ENCODE data around the gene NTM.
"Not testable (repeated sequence)": the region's sequence is repeated elsewhere in the genome, so short reads cannot be mapped to it uniquely, and the experiment has no call there.

NTM gene

GRCh38 chr11:131464461-131464860 lies 94.0 kb downstream of the NTM start:
- no peak for DNase-seq

- no peak for DNase-seq
Measured at GRCh38 chr11:131465039-131465438, 94.6 kb downstream of the NTM start.

- no peak for DNase-seq
Measured at GRCh38 chr11:131465746-131466145, 95.3 kb downstream of the NTM start.

GRCh38 chr11:131467645-131468394 lies 97.4 kb downstream of the NTM start:
- DNase-seq: peak; percentile 9

GRCh38 chr11:131468565-131468964 lies 98.2 kb downstream of the NTM start:
- peak; percentile 14 for DNase-seq

GRCh38 chr11:131470216-131470925 lies 100.0 kb downstream of the NTM start:
- DNase-seq: no peak

- no peak for DNase-seq
Measured at GRCh38 chr11:131471976-131472375, 101.6 kb downstream of the NTM start.

- DNase-seq: no peak
Measured at GRCh38 chr11:131474947-131475346, 104.5 kb downstream of the NTM start.

GRCh38 chr11:131476266-131476665 lies 105.9 kb downstream of the NTM start:
- no peak for DNase-seq

- no peak for DNase-seq
Measured at GRCh38 chr11:131478341-131478740, 107.9 kb downstream of the NTM start.

- peak; percentile 8 for DNase-seq
Measured at GRCh38 chr11:131481303-131481702, 110.9 kb downstream of the NTM start.

GRCh38 chr11:131481971-131482370 lies 111.6 kb downstream of the NTM start:
- no peak for DNase-seq

GRCh38 chr11:131483453-131483852 lies 113.0 kb downstream of the NTM start:
- DNase-seq: no peak

- no peak for DNase-seq
Measured at GRCh38 chr11:131483877-131484276, 113.5 kb downstream of the NTM start.

GRCh38 chr11:131486100-131486499 lies 115.7 kb downstream of the NTM start:
- peak; percentile 86 for DNase-seq

GRCh38 chr11:131486937-131487635 lies 116.7 kb downstream of the NTM start:
- no peak for DNase-seq

- no peak for DNase-seq
Measured at GRCh38 chr11:131488238-131488637, 117.8 kb downstream of the NTM start.

- peak; percentile 32 for DNase-seq
Measured at GRCh38 chr11:131491503-131491902, 121.1 kb downstream of the NTM start.

GRCh38 chr11:131495423-131495822 lies 125.0 kb downstream of the NTM start:
- no peak for DNase-seq

GRCh38 chr11:131497686-131498085 lies 127.3 kb downstream of the NTM start:
- not testable (repeated sequence) for DNase-seq

- no peak for DNase-seq
Measured at GRCh38 chr11:131498631-131499160, 128.3 kb downstream of the NTM start.

GRCh38 chr11:131499199-131499598 lies 128.8 kb downstream of the NTM start:
- DNase-seq: no peak

GRCh38 chr11:131503017-131503416 lies 132.6 kb downstream of the NTM start:
- DNase-seq: no peak
